Stimulated activated CD8-positive, alpha-beta memory T cell treated with anti-CD3 and anti-CD28 coated beads, Interleukin-7, amount 100 ng/mL, for 4 hours (primary cell): ENCODE measurements around the gene SAMD8.
"Not testable (repeated sequence)": the region's sequence is repeated elsewhere in the genome, so short reads cannot be mapped to it uniquely, and the experiment has no call there.

Source experiments
- DNase-seq, 2 donors: peaks; one replicate each; pipeline ENCODE4 v3.0.0-alpha.2; 2020; ENCODE audit warnings: low read depth in 2 of 2

Gene SAMD8

DNA sequence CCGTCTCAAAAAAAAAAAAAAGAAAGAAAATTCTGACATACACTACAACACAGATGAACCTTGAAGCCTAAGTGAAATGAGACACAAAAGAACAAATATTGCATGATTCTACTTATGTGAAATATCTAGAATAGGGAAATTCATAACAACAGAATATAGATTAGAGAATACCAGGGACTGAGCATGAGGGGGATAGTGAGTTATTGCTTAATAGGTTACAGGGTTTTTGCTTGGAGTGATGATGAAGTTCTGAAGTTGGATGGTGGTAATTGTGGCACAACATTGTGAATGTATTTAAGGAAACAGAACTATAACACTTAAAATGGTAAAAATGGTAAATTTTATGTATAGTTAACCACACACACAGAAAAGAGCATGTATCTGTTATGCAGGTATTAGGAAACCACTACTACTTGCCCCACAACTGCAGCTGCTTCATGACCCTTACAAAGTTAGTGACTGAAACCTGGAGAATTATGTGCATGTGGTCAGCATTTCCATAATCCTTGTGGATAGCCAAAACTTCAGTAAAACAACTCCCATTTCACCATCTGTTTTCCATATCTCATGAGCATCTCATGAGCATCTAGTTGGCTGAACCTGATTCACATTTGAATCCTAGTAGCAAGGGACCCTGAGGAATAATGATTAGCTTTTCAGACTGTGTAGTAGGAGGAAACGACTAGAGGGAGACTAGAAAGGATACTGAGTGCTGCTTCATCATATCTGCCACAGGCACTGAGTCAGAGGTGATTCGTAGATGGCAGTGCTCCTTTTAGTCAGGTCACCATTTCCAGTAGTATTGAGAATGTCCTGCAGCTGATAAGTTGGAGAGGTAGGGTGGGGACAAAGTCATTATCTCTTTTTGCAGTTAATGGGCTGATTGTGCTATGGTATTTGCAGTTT, 26.3 kb downstream of the SAMD8 start:
- peak in 1 of 2 donors; percentile 15 for DNase-seq

DNA sequence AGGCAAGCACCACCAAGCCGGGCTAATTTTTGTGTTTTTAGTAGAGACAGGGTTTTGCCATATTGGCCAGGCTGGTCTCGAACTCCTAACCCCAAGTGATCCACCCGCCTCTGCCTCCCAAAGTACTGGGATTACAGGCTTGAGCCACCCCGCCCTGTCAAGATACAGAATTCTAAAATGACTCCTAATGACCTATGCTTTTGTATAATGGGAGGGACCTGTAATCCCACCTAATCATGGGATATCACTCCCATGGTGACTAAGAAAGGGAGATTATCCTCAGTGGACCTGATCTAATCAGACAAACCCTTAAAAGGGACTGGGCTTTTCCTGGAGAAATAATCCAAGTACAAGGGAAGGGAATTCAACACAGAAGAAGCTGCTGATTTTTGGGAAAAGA, 28.8 kb downstream of the SAMD8 start:
- no peak for DNase-seq

GRCh38 chr10:75143353-75143752, 31.9 kb downstream of the SAMD8 start:
- DNase-seq, result no peak

DNA sequence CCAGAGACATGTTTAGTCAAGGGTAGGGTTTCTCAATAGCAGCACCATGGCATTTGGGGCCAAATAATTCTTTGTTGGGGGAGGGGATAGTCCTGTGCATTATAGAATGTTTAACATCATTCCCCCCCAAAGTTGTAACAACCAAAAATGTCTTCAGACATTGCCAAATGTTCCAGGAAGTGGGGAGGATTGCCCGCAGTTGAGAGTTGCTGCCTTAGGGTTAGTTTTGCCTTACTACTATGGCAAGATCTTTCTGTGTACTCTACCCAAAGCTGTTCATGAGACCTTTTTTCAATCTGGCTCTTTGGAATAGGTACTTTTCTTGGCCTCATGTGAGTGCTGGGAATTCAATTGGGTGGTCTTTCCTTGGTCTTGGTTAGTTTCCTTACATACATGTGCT, 34.1 kb downstream of the SAMD8 start:
- DNase-seq, result no peak

- DNase-seq, result no peak
Observed at GRCh38 chr10:75146780-75147179, 35.3 kb downstream of the SAMD8 start.

GRCh38 chr10:75150656-75151055, 39.2 kb downstream of the SAMD8 start:
- DNase-seq, result no peak

GRCh38 chr10:75159519-75159918, 48.1 kb downstream of the SAMD8 start:
- no peak for DNase-seq

GRCh38 chr10:75165684-75166622, 54.5 kb downstream of the SAMD8 start:
- DNase-seq, result no peak

GRCh38 chr10:75166623-75166972, 55.1 kb downstream of the SAMD8 start:
- DNase-seq, result no peak

DNA sequence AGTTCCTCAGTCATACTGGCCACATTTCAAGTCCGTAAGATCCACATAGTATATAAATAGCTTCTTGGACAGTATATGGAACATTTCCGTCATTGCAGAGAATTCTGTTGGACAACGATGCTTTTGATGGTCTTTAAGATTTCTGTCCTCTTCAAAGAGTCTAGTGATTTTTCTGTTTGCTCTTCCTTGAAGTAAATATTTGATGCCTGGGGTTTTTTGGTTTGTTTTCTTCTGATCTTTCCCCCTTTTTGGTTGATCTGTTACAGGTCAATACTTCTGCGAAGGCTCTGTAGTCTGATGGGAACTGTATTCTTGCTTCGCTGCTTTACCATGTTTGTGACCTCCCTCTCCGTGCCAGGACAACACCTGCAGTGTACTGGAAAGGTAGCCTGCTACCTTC, 56.8 kb downstream of the SAMD8 start:
- no peak for DNase-seq

- DNase-seq, result no peak
Observed at GRCh38 chr10:75170215-75170614, 58.8 kb downstream of the SAMD8 start.

DNA sequence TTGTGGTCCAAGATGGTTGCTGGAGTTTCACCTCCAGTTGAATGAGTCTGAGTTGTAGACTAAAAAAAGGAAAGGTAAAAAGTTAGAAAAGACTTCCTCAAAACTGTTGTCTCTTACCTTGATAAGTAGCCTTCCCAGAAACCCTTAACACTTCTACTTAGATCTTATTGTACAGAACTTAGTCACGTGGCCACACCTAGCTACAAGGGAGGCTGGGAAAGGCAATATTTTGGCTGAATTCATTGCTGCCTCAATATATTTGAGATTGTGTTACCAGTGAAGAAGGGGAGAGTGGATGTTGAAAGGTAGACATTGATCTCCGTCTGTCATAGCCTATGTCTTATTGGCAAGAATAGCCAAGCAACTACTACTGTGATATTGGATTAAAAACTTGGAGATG, 63.6 kb downstream of the SAMD8 start:
- DNase-seq, result no peak

- no peak for DNase-seq
Observed at GRCh38 chr10:75176046-75176445, 64.6 kb downstream of the SAMD8 start.

GRCh38 chr10:75176736-75177135, 65.3 kb downstream of the SAMD8 start:
- no peak for DNase-seq

DNA sequence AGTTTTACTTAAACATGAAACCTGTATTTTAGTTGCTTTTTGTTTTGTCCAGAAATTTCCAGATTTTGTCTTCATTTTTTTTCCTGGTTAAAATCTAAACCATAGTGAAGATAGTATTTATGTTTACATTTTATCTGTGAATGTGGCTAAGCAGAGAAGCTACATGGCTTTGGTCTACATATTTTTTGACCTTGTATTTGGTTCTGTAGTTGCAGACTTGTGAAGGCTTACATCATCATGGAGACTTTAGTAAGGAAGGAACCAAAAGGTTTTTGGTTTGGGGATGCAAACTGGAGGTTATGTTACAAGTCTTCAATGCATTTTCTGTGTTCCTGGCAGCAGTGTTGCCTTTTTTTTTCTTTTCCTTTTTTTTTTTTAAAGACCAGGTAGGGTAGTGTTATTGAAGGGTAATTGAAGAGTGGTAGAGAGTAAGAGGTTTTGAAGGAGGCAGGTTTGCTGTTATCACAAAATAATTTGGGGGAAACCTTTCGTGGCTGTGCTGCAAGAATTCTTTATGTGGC, 68.3 kb downstream of the SAMD8 start:
- no peak for DNase-seq

- DNase-seq, result no peak
Observed at GRCh38 chr10:75180592-75180991, 69.1 kb downstream of the SAMD8 start.

DNA sequence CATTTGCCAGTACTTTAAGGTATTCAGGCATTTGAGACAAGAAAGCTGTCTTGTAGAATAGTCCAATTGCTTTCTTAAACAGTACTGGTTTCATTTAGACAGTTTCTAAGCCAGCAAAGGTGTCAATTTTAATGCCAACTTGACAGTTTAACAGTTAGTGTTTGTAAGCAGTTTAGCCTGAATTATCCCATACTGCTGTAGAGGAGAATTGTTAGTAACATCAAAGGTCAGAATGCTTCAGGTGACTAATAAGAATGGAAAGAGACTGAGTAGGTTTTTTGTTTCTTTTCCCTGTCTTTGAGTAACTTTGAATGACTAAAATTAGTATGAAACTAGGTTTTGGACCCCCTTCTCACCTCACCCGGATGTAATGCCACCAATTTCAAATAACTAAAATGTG, 69.6 kb downstream of the SAMD8 start:
- no peak for DNase-seq

DNA sequence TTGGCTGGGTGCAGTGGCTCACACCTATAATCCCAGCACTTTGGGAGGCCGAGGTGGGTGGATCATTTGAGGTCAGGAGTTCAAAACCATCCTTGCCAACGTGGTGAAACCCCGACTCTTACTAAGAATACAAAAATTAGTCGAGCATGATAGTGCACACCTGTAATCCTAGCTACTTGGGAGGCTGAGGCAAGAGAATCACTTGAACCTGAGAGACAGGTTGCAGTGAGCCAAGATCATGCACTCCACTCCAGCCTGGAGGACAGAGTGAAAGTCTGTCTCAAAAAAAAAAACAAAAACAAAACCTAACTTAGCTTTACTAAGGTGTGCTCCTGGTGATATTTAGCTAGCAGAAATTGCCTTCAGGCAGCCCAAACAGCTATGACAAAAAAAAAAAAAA, 74.9 kb downstream of the SAMD8 start:
- DNase-seq, result no peak

GRCh38 chr10:75187961-75188426, 76.5 kb downstream of the SAMD8 start:
- peak; percentile 48 to 59 for DNase-seq

- not testable (repeated sequence) for DNase-seq
Observed at GRCh38 chr10:75188522-75188921, 77.1 kb downstream of the SAMD8 start.

- DNase-seq, result no peak
Observed at GRCh38 chr10:75189266-75190096, 78.0 kb downstream of the SAMD8 start.
